Endothelial cell (in vitro differentiated cells): ENCODE data around the gene ZFHX2. TPM values are rescaled to one million over a fixed set of nuclear protein-coding genes. Genes with fewer than 3 reads are reported as not detected.

Experiments used
- DNase-seq: peaks from one replicate; pipeline ENCODE4 v3.0.0; 2021; ENCODE audit warnings: low spot score
- H3K27ac Mint-ChIP-seq: one replicate; pipeline ENCODE4 v1.8.0; 2021; ENCODE audit warnings: mixed read lengths, inconsistent platforms; ENCODE audit not compliant: unreplicated experiment
- H3K27me3 Mint-ChIP-seq: one replicate; pipeline ENCODE4 v1.8.0; 2021; ENCODE audit warnings: mild to moderate bottlenecking, moderate library complexity, mixed read lengths, inconsistent platforms; ENCODE audit not compliant: unreplicated experiment
- H3K36me3 Mint-ChIP-seq: one replicate; pipeline ENCODE4 v1.8.0; 2021; ENCODE audit warnings: mild to moderate bottlenecking, low read depth, mixed read lengths, inconsistent platforms; ENCODE audit not compliant: unreplicated experiment
- H3K4me1 Mint-ChIP-seq: one replicate; pipeline ENCODE4 v1.8.0; 2021; ENCODE audit warnings: mild to moderate bottlenecking, mixed read lengths, inconsistent platforms; ENCODE audit not compliant: unreplicated experiment
- H3K4me3 Mint-ChIP-seq: one replicate; pipeline ENCODE4 v1.8.0; 2021; ENCODE audit warnings: mild to moderate bottlenecking, mixed read lengths, inconsistent platforms; ENCODE audit not compliant: unreplicated experiment
- H3K9me3 Mint-ChIP-seq: one replicate; pipeline ENCODE4 v1.8.0; 2021; ENCODE audit warnings: mixed read lengths, inconsistent platforms; ENCODE audit not compliant: unreplicated experiment
- CTCF ChIP-seq: fragments of 200-600 bp; sonication (generic); IDR thresholded peaks from one replicate; pipeline ENCODE4 v1.5.0; 2021; ENCODE audit warnings: antibody characterized with exemption; ENCODE audit not compliant: unreplicated experiment
- total RNA-seq: library from RNA; stranded (reverse); fragmentation: NEBNext Ultra II Directional; extraction: Animal tissue kit (Norgen Biotek cat#: 25700); gene quantifications from one replicate; pipeline ENCODE4 v1.2.1, GENCODE V29; 2021; ENCODE audit not compliant: unreplicated experiment

ZFHX2 gene
- total RNA-seq, 1 donor from 2014 or later, result 12.7 TPM

- no peak overlapping the region for H3K4me3 Mint-ChIP-seq
- no peak overlapping the region for H3K27ac Mint-ChIP-seq
- peaks cover 27% of the 10 kb centered on the region for H3K4me1 Mint-ChIP-seq
- peaks cover 28% of the 10 kb centered on the region for H3K36me3 Mint-ChIP-seq
- TF ChIP-seq CTCF, result no peak
- H3K27me3 Mint-ChIP-seq, result peaks cover 16% of the 10 kb centered on the region
- H3K9me3 Mint-ChIP-seq, result no peaks in the 10 kb centered on the region
- no peak for DNase-seq
Observed at GRCh38 chr14:23565626-23566025, 14.1 kb upstream of the ZFHX2 start.

GRCh38 chr14:23564876-23565275, 13.3 kb upstream of the ZFHX2 start:
- Mint-ChIP-seq H3K4me3 (no peak overlapping the region), H3K27me3 (peaks cover 16% of the 10 kb centered on the region), H3K36me3 (peaks cover 35% of the 10 kb centered on the region), H3K9me3 (no peaks in the 10 kb centered on the region), H3K4me1 (peaks cover 27% of the 10 kb centered on the region), H3K27ac (no peak overlapping the region)
- DNase-seq, result no peak
- TF ChIP-seq CTCF, result no peak

- peaks cover 18% of the 10 kb centered on the region for H3K27me3 Mint-ChIP-seq
- TF ChIP-seq CTCF, result no peak
- peaks cover 35% of the 10 kb centered on the region for H3K36me3 Mint-ChIP-seq
- peaks cover 26% of the 10 kb centered on the region for H3K4me1 Mint-ChIP-seq
- H3K27ac Mint-ChIP-seq, result peak overlapping the region; percentile 32
- peak overlapping the region; percentile 53 for H3K4me3 Mint-ChIP-seq
- DNase-seq, result no peak
- H3K9me3 Mint-ChIP-seq, result no peaks in the 10 kb centered on the region
Observed at GRCh38 chr14:23564181-23564812, 12.7 kb upstream of the ZFHX2 start.

GRCh38 chr14:23563473-23564180, 12.1 kb upstream of the ZFHX2 start:
- peaks cover 20% of the 10 kb centered on the region for H3K4me1 Mint-ChIP-seq
- no peaks in the 10 kb centered on the region for H3K9me3 Mint-ChIP-seq
- H3K4me3 Mint-ChIP-seq, result peak overlapping the region; percentile 53
- no peak for DNase-seq
- no peak overlapping the region for H3K27ac Mint-ChIP-seq
- TF ChIP-seq CTCF, result no peak
- peaks cover 18% of the 10 kb centered on the region for H3K27me3 Mint-ChIP-seq
- H3K36me3 Mint-ChIP-seq, result peaks cover 35% of the 10 kb centered on the region

- peak; percentile 75 for DNase-seq
- TF ChIP-seq CTCF, result peak; percentile 95
Observed at GRCh38 chr14:23562822-23563472, 11.4 kb upstream of the ZFHX2 start.

More at GRCh38 chr14:23562822-23563472, 11.4 kb upstream of the ZFHX2 start:
- no peak overlapping the region for H3K27ac Mint-ChIP-seq
- H3K9me3 Mint-ChIP-seq, result no peaks in the 10 kb centered on the region
- peak overlapping the region; percentile 2 for H3K4me3 Mint-ChIP-seq
- H3K36me3 Mint-ChIP-seq, result peaks cover 40% of the 10 kb centered on the region
- H3K27me3 Mint-ChIP-seq, result peaks cover 18% of the 10 kb centered on the region
- H3K4me1 Mint-ChIP-seq, result peaks cover 18% of the 10 kb centered on the region
